HUES64 (cell line): ENCODE measurements around the gene CLDN34.

Source experiments
- H3K27ac ChIP-seq: 2 replicates; pipeline ENCODE4 v1.7.0; 2013; ENCODE audit warnings: low read depth, low read length, inconsistent platforms
- H3K27me3 ChIP-seq: 2 replicates; pipeline ENCODE4 v1.6.1; 2013; ENCODE audit warnings: mild to moderate bottlenecking, low read length; ENCODE audit not compliant: insufficient read depth
- H3K36me3 ChIP-seq: 2 replicates; pipeline ENCODE4 v1.6.1; 2013; ENCODE audit warnings: mild to moderate bottlenecking, low read length; ENCODE audit not compliant: insufficient read depth
- H3K4me1 ChIP-seq: 2 replicates; pipeline ENCODE4 v1.6.1; 2013; ENCODE audit warnings: mild to moderate bottlenecking, low read length, moderate library complexity; ENCODE audit not compliant: insufficient read depth
- H3K4me3 ChIP-seq: 2 replicates; pipeline ENCODE4 v1.5.1; 2013; ENCODE audit warnings: mild to moderate bottlenecking, low read length, moderate library complexity
- H3K9ac ChIP-seq: 2 replicates; pipeline ENCODE4 v1.6.1; 2013; ENCODE audit warnings: mild to moderate bottlenecking, low read depth, low read length
- H3K9me3 ChIP-seq: 2 replicates; pipeline ENCODE4 v1.6.1; 2013; ENCODE audit warnings: low read depth, low read length; ENCODE audit not compliant: insufficient read depth
- WGBS: fragments of 150-250, 120-280 bp; methylation state at CpG from one replicate; pipeline ENCODE4 v1.1.7; 2013; ENCODE audit warnings: missing lambda C conversion rate; 5-methylcytosine and 5-hydroxymethylcytosine counted together

CLDN34 gene

DNA sequence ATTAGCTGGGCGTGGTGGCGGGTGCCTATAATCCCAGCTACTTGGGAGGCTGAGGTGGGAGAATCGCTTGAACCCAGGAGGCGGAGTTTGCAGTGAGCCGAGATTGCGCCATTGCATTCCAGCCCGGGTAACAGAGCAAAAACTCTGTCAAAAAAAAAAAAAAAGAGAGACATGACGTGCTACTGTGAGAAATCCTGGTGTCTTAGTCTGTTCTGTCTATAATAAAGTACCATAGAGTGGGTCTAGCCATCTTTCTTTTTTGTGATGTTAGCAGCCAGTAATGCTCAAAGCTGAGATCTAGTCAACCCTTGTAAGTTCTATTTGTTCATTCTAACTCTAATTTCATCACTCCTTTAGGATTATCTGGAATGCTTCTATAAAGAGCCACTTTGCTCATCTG, 38.9 kb downstream of the CLDN34 start:
- H3K4me3 ChIP-seq = no peak overlapping the region
- H3K9ac ChIP-seq = no peak overlapping the region
- WGBS = 89% methylated on average over 8 of the region's 8 CpGs
- H3K36me3 ChIP-seq = no peaks in the 10 kb centered on the region
- H3K9me3 ChIP-seq = no peaks in the 10 kb centered on the region
- H3K27me3 ChIP-seq = no peaks in the 10 kb centered on the region
- peaks cover 13% of the 10 kb centered on the region for H3K4me1 ChIP-seq
- H3K27ac ChIP-seq = no peak overlapping the region

DNA sequence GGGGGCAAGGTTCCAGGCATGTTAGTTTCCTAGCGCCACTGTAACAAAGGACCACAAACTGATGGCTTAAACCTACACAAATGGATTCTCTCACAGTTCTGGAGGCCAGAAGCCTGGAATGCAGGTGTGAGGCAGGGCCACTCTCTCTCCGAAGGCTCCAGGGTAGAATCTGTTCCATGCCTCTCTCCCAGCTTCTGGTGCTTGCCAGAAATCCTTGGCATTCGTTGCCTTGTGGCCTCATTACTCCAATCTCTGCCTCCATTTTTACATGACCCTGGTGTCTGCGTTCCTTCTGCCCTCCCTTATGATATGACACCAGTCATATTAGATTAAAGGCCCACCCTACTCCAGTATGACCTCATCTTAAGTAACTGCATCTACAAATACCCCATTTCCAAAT, 39.6 kb downstream of the CLDN34 start:
- Histone ChIP-seq H3K27ac (no peak overlapping the region), H3K9ac (no peak overlapping the region), H3K4me1 (peaks cover 20% of the 10 kb centered on the region), H3K9me3 (no peaks in the 10 kb centered on the region), H3K27me3 (no peaks in the 10 kb centered on the region), H3K36me3 (no peaks in the 10 kb centered on the region), H3K4me3 (no peak overlapping the region)
- 89% methylated on average over 4 of the region's 4 CpGs for WGBS

DNA sequence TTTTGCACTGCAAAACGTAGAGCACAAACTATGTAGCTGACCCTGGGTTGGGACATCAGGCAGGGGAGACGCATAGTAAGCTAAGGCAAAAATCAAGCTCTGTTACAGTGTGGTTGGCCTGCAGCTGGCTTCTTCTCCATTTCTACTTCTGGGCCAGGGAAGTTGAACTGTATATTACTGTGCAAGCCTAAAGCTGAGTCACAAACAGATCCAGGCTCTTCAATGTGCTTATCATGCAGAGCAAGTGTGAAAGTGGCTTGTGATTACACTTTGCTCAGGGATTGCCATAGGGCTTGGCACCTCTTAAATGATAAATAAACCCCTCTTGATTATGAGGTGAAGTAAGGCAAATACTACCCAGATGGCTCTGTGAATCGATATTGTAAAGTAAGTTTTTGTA, 40.5 kb downstream of the CLDN34 start:
- Histone ChIP-seq H3K9me3 (no peaks in the 10 kb centered on the region), H3K27ac (no peak overlapping the region), H3K27me3 (no peaks in the 10 kb centered on the region), H3K9ac (no peak overlapping the region), H3K4me1 (peaks cover 26% of the 10 kb centered on the region), H3K4me3 (no peak overlapping the region), H3K36me3 (no peaks in the 10 kb centered on the region)
- WGBS = 81% methylated on average over 2 of the region's 3 CpGs

DNA sequence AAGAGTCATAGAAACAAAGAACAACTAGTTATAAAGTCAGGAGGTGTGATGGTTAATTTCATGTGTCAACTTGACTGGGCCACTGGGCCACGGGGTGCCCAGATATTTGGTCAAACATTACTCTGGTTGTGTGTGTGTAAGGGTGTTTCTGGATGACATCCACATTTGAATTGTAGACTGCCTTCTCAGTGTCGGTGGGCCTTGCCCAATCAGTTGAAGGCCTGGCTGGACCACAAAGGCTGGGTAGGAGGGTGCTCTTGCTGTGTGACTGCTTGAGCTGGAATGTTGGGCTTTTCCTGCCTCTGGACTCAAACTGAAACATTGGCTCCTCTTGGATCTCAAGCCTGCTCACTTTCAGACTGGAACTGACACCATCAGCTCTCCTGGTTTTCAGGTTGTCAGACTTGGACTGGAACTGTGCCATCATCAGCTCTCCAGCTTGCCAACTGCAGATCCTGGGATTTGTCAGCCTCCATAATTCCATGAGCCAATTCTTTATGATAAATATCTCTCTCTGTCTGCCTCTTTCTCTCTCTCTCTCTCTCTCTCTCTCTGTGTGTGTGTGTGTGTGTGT, 41.4 kb downstream of the CLDN34 start:
- 96% methylated on average over 2 of the region's 2 CpGs for WGBS
- Histone ChIP-seq H3K4me3 (no peak overlapping the region), H3K4me1 (peaks cover 32% of the 10 kb centered on the region)

DNA sequence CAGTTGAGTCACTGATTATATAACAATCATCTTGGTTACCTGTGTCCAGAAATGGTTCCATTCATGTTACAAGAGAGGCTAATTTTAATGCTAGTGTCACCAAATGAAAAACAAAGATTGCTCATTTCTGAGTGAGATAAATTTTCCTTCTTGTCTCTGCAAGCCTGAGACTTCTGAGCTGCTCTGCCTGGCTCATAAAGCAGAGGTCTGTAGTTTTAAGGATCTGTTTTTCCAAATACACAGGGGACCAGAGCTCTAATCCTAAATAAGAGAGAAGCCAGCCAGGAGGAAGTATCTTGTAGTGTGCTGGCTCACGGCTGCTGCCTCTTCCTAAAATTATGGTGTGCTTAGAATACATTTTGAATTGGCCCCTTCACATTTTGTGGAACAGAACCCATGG, 42.6 kb downstream of the CLDN34 start:
- Histone ChIP-seq H3K4me1 (peaks cover 36% of the 10 kb centered on the region), H3K9ac (peak overlapping the region; percentile 32; the same call in 1 of the 2 replicates), H3K27ac (peak overlapping the region; percentile 72; the same call in 1 of the 2 replicates), H3K9me3 (no peaks in the 10 kb centered on the region), H3K27me3 (no peaks in the 10 kb centered on the region), H3K36me3 (no peaks in the 10 kb centered on the region), H3K4me3 (no peak overlapping the region)
- WGBS = 72% methylated on average over 1 of the region's 1 CpG

More for the DNA sequence above, 41.4 kb downstream of the CLDN34 start:
- Histone ChIP-seq H3K9ac (no peak overlapping the region), H3K9me3 (no peaks in the 10 kb centered on the region), H3K27ac (no peak overlapping the region), H3K27me3 (no peaks in the 10 kb centered on the region), H3K36me3 (no peaks in the 10 kb centered on the region)

DNA sequence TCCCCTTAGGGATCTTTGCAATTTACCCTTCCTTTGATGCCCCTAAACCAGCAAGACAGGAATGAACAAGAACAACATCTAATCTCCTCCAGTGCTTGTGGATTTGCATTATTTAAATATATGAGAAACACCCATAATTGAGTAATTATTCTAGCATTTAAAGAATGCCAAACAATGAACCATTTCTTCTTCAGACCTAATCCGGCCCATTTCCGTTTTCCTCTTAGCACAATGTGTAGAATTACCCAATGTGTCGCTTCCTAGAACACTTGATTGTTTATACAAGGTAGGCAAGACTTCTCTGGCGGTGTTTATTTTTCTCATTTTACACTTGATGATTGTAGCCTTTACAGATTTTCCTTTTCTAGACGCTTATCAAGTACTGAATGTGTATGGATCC, 43.5 kb downstream of the CLDN34 start:
- Histone ChIP-seq H3K27me3 (no peaks in the 10 kb centered on the region), H3K9me3 (no peaks in the 10 kb centered on the region), H3K4me1 (peaks cover 36% of the 10 kb centered on the region), H3K27ac (peak overlapping the region; percentile 72), H3K36me3 (no peaks in the 10 kb centered on the region), H3K4me3 (no peak overlapping the region; the same call in 1 of the 2 replicates), H3K9ac (peak overlapping the region; percentile 59; the same call in 1 of the 2 replicates)
- 24% methylated on average over 4 of the region's 5 CpGs for WGBS

DNA sequence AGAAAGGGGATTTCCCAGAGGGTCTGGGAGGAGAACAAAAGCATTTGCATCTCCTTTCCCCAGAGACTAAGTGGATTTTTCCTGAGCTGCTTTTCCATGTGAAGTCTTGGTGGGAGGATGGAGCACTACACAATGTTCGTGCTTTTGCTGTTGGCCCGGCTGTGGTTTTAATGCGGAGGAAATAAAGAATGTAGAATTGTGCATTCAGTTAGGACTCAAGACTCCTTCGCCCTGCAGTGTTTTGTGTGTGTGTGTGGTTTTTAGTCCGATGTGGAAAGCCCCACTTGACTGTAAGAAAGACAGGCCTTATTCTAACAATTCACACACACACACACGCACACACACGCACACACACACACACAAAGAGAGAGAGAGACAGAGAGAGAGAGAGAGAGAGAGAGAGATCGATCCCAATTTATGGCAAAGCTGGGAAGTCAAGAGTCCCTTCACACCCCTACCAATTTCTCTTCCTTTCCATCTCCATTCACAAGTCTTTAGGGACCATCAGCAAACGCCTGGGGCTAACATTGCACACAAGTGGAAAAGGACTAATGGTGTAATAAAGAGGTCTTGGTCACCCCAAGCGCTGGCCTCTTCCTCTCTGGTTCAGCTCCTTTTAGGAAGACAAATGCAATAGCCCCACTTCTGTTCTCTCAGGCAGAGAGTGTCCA, 44.2 kb downstream of the CLDN34 start:
- H3K9me3 ChIP-seq = no peaks in the 10 kb centered on the region
- no peaks in the 10 kb centered on the region for H3K36me3 ChIP-seq
- no peaks in the 10 kb centered on the region for H3K27me3 ChIP-seq
- H3K9ac ChIP-seq = peak overlapping the region; percentile 59
- H3K4me1 ChIP-seq = peaks cover 36% of the 10 kb centered on the region
- peak overlapping the region; percentile 14; the same call in 1 of the 2 replicates for H3K4me3 ChIP-seq
- WGBS = 9% methylated on average over 6 of the region's 10 CpGs
- peak overlapping the region; percentile 50 for H3K27ac ChIP-seq

DNA sequence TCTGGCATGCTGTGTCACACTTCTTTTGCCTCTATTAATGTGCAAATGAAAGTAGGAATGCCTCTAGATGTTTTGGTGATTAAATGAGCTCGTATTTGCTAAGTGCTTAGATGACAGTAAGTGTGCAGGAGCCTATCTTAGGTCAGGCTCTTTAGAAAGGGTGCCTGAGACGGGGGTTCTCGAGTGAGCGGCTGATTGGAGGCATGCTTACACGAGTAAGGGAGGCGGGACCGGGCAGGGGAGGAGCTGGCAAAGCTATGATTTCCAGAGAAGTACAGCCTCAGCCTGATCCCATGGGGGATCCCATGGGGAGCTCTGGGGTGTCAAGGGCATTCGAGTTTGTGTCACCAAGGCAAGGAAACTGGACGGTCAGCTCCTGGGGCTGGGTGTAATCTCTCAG, 44.8 kb downstream of the CLDN34 start:
- Histone ChIP-seq H3K36me3 (no peaks in the 10 kb centered on the region), H3K4me3 (no peak overlapping the region), H3K27me3 (no peaks in the 10 kb centered on the region), H3K27ac (peak overlapping the region; percentile 50), H3K9ac (peak overlapping the region; percentile 59; the same call in 1 of the 2 replicates), H3K4me1 (peaks cover 42% of the 10 kb centered on the region), H3K9me3 (no peaks in the 10 kb centered on the region)
- WGBS = 12% methylated on average over 9 of the region's 9 CpGs

DNA sequence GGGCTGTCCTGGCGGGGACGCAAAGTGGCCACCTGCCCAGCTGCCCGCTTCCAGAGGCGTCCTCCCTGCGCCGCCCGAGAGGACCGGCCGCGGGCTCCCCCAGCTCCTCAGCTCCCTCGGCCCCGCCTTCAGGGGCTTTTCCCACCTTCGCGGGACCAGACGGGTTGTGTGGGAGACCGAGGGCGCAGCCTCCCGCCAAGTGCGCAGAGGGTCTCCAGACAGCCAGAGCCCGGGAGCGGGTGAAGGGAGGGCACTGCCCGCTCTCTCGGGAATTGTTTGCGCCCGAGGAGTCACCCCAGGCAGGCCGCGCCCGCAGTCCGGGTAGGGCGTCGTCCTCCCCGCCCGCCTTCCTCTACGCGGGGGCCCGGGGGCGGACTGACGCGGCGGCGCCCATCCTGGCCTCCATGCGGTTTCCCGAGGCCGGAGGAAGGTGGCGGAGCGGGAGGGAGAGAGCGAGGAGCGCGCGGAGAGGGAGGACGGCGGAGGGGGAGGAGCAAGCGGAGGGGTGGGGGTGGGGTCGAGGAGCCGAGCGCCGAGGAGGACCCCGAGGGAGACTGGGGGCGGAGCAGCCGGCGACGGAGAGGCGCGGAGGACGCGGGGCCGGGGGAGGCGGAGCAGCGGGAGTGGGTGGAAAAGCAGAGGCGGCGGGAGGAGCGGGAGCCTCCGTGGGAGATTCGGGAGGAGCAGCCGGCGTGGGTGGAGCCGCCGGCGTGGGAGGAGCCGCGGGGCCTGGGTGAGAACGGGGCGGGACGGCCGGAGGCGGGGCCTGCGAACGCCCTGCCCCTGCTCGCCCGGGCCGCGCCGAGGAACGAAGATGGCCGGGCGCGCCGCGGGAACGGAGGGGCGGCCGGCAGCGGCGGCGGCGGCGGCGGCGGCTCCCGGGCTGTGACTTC, 47.5 kb downstream of the CLDN34 start:
- Histone ChIP-seq H3K9ac (peak overlapping the region; percentile 81), H3K27ac (peak overlapping the region; percentile 85), H3K4me3 (peak overlapping the region; percentile 62), H3K27me3 (no peaks in the 10 kb centered on the region), H3K9me3 (no peaks in the 10 kb centered on the region), H3K36me3 (no peaks in the 10 kb centered on the region), H3K4me1 (peaks cover 56% of the 10 kb centered on the region)
- under 1% methylated on average over 104 of the region's 110 CpGs for whole genome bisulfite sequencing

DNA sequence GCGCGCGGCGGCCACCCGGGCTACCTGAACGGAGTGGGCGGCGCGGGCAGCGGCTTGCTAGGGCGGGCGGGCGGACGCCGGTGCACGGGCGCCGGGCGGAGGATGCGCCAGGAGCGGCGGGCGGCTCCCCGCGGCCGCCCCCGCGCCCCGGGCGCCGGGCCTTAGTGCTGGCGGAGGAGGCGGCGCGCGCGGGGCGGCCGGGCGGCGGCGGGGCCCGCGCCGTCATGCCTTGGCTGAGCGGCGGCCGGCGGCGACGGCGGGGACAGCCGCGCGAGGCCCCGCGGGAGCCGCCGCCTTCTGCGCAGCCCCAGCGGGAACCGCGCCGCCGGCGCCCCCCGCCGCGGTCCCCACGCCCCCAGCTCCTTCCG, 48.2 kb downstream of the CLDN34 start:
- peaks cover 50% of the 10 kb centered on the region for H3K4me1 ChIP-seq
- H3K9ac ChIP-seq = 0 out of 2 replicates have a peak overlapping the region, but pooled peaks have one; percentile 60
- no peaks in the 10 kb centered on the region for H3K9me3 ChIP-seq
- H3K36me3 ChIP-seq = no peaks in the 10 kb centered on the region
- under 1% methylated on average over 70 of the region's 71 CpGs for WGBS
- H3K27me3 ChIP-seq = no peaks in the 10 kb centered on the region
- H3K27ac ChIP-seq = no peak overlapping the region
- H3K4me3 ChIP-seq = peak overlapping the region; percentile 72
